IMR-90 (cell line): Measurements from ENCODE around the gene BCAP31. TPM values are rescaled to one million over a fixed set of nuclear protein-coding genes. Genes with fewer than 3 reads are reported as not detected.
A peak's percentile ranks its signal among the peaks of the same experiment; 100 is the strongest.

ENCODE experiments used
- ATAC-seq: fragments of 200-7000 bp; cut with Tn5 transposase; 2 replicates; pipeline ENCODE4 v1.9.1; 2020; ENCODE audit warnings: low read depth, mild to moderate bottlenecking, moderate library complexity
- BruUV-seq: library from RNA; stranded (reverse); fragments of 400-500 nt; replicated peaks from 2 replicates; lab custom pipeline; 2021; lab: Mats Ljungman, UMichigan
- CTCF ChIA-PET: fragments of 300-600 bp; formaldehyde crosslinking; extraction: SDS; loops from one replicate; lab custom pipeline; 2021; ENCODE audit warnings: antibody characterized with exemption; lab: Yijun Ruan, JAX
- POLR2A ChIA-PET: fragments of 300-600 bp; sonication (Branson Sonifier 250); formaldehyde crosslinking; loops from one replicate; lab custom pipeline; 2022; ENCODE audit warnings: antibody characterized with exemption; ENCODE audit not compliant: unreplicated experiment; lab: Charles Lee
- DNase-seq: peaks from one replicate; pipeline ENCODE4 v3.0.0; 2013
- H2AFZ ChIP-seq: replicated peaks from 2 replicates; pipeline ENCODE3; 2013; ENCODE audit warnings: low read length, mild to moderate bottlenecking; ENCODE audit not compliant: poor library complexity
- H2AK5ac ChIP-seq: 2 replicates; pipeline ENCODE4 v1.6.1; 2013; ENCODE audit warnings: low read depth, low read length, inconsistent platforms
- H2AK9ac ChIP-seq: replicated peaks from 2 replicates; pipeline ENCODE3; 2013; ENCODE audit warnings: mild to moderate bottlenecking, low read depth, low read length, moderate library complexity; ENCODE audit not compliant: poor library complexity
- H2BK120ac ChIP-seq: 2 replicates; pipeline ENCODE4 v1.6.1; 2013; ENCODE audit warnings: low read depth, low read length, inconsistent platforms
- H2BK15ac ChIP-seq: 3 replicates; pipeline ENCODE4 v1.6.1; 2013; ENCODE audit warnings: low read depth, low read length, inconsistent platforms
- H2BK20ac ChIP-seq: 2 replicates; pipeline ENCODE4 v1.6.1; 2013; ENCODE audit warnings: low read depth, mild to moderate bottlenecking, inconsistent platforms, low read length, moderate library complexity
- H2BK5ac ChIP-seq: 2 replicates; pipeline ENCODE4 v1.6.1; 2013; ENCODE audit warnings: mild to moderate bottlenecking, low read depth, low read length, inconsistent platforms; ENCODE audit not compliant: poor library complexity, severe bottlenecking
- H3K14ac ChIP-seq: replicated peaks from 2 replicates; pipeline ENCODE4 v1.6.1; 2013; ENCODE audit warnings: low read depth, low read length, inconsistent platforms
- H3K18ac ChIP-seq: 2 replicates; pipeline ENCODE4 v1.6.1; 2013; ENCODE audit warnings: low read depth, low read length, control low read depth
- H3K23ac ChIP-seq: 2 replicates; pipeline ENCODE4 v1.6.1; 2013; ENCODE audit warnings: low read depth, low read length, inconsistent platforms
- H3K27ac ChIP-seq: 2 replicates; pipeline ENCODE4 v1.5.1; 2013; ENCODE audit warnings: mild to moderate bottlenecking, control low read depth, low read length; ENCODE audit not compliant: insufficient read depth
- H3K27me3 ChIP-seq: 2 replicates; pipeline ENCODE4 v1.6.1; 2013; ENCODE audit warnings: low read length; ENCODE audit not compliant: control insufficient read depth, insufficient read depth
- H3K36me3 ChIP-seq: 2 replicates; pipeline ENCODE4 v1.6.1; 2013; ENCODE audit warnings: low read length, mixed read lengths; ENCODE audit not compliant: control insufficient read depth, insufficient read depth
- H3K4ac ChIP-seq: 2 replicates; pipeline ENCODE4 v1.6.1; 2013; ENCODE audit warnings: low read depth, low read length, inconsistent platforms
- H3K4me1 ChIP-seq: 2 replicates; pipeline ENCODE4 v1.6.1; 2013; ENCODE audit warnings: low read length, mixed read lengths; ENCODE audit not compliant: control insufficient read depth, insufficient read depth
- H3K4me2 ChIP-seq: 2 replicates; pipeline ENCODE4 v1.6.1; 2013; ENCODE audit warnings: low read depth, mild to moderate bottlenecking, control low read depth, low read length, moderate library complexity
- H3K4me3 ChIP-seq: 2 replicates; pipeline ENCODE4 v1.5.1; 2013; ENCODE audit warnings: low read depth, mild to moderate bottlenecking, control low read depth, low read length, moderate library complexity; ENCODE audit not compliant: insufficient read depth
- H3K56ac ChIP-seq: 2 replicates; pipeline ENCODE4 v1.6.1; 2013; ENCODE audit warnings: low read length, inconsistent platforms; ENCODE audit not compliant: insufficient read depth; ENCODE audit errors: extremely low read depth
- H3K79me1 ChIP-seq, 2 experiments: 2 replicates each; pipeline ENCODE4 v1.6.1; 2013; ENCODE audit warnings: low read length in 2 of 2, inconsistent platforms in 1 of 2, low read depth in 1 of 2
- H3K9ac ChIP-seq: 2 replicates; pipeline ENCODE4 v1.6.1; 2013; ENCODE audit warnings: low read depth, low read length, control low read depth
- H3K9me1 ChIP-seq: 2 replicates; pipeline ENCODE4 v1.6.1; 2013; ENCODE audit warnings: low read length, inconsistent platforms; ENCODE audit not compliant: insufficient read depth
- H3K9me3 ChIP-seq: 2 replicates; pipeline ENCODE4 v1.6.1; 2013; ENCODE audit warnings: low read length; ENCODE audit not compliant: control insufficient read depth, insufficient read depth
- H4K20me1 ChIP-seq: 2 replicates; pipeline ENCODE4 v1.6.1; 2013; ENCODE audit warnings: low read length, inconsistent platforms; ENCODE audit not compliant: insufficient read depth
- H4K5ac ChIP-seq: 2 replicates; pipeline ENCODE4 v1.6.1; 2013; ENCODE audit warnings: mild to moderate bottlenecking, low read depth, low read length, control low read depth
- H4K8ac ChIP-seq, 2 experiments: 2 replicates each; pipeline ENCODE4 v1.6.1; 2013; ENCODE audit warnings: low read depth in 2 of 2, low read length in 2 of 2, control low read depth in 1 of 2, inconsistent platforms in 1 of 2
- H4K91ac ChIP-seq: 2 replicates; pipeline ENCODE4 v1.6.1; 2013; ENCODE audit warnings: low read depth, low read length, inconsistent platforms; ENCODE audit not compliant: insufficient read depth
- CHD1 ChIP-seq: IDR thresholded peaks from 2 replicates; pipeline ENCODE4 v1.6.1; 2012; ENCODE audit warnings: low read depth, low read length, improper control_type of control experiment
- FOS ChIP-seq: fragments of 150-350 bp; IDR thresholded peaks from 2 replicates; pipeline ENCODE4 v1.6.1; 2016; ENCODE audit warnings: low read depth, low read length
- MAZ ChIP-seq: IDR thresholded peaks from 2 replicates; pipeline ENCODE4 v1.6.1; 2012; ENCODE audit warnings: low read depth, mild to moderate bottlenecking, low read length, improper control_type of control experiment, moderate library complexity, borderline replicate concordance
- USF2 ChIP-seq: fragments of 150-350 bp; IDR thresholded peaks from 2 replicates; pipeline ENCODE4 v1.6.1; 2017; ENCODE audit warnings: mild to moderate bottlenecking, antibody characterized with exemption, low read length, low read depth
- WGBS, 2 experiments: methylation state at CpG; one replicate each; pipeline versions ENCODE4 v1.1.5 to v1.1.7; 2013; ENCODE audit warnings: missing lambda C conversion rate in 2 of 2; ENCODE audit not compliant: insufficient read length in 1 of 2; ENCODE audit errors: extremely low coverage in 2 of 2; 5-methylcytosine and 5-hydroxymethylcytosine counted together
- dilution Hi-C: fragments of 300-500 bp; cut with HindIII; formaldehyde crosslinking; loops from one replicate; pipeline ENCODE4 v1.14.3; 2018; ENCODE audit warnings: low sequenced_read_pairs; ENCODE audit not compliant: unreplicated experiment
- in situ Hi-C: fragments of 300-500 bp; cut with MboI; formaldehyde crosslinking; loops from 3 replicates; pipeline ENCODE4 v1.14.3; 2019; ENCODE audit warnings: low sequenced_read_pairs, inconsistent platforms, mixed read lengths
- intact Hi-C: fragments of 100-400 bp; cut with micrococcal nuclease; formaldehyde crosslinking; loops from 2 replicates; pipeline ENCODE4 v1.10.0; 2022
- polyA plus RNA-seq, 3 experiments: library from polyadenylated mRNA; depleted of rRNA; stranded (reverse); fragments of >200 nt; gene quantifications; 2 replicates each; pipeline ENCODE4 v1.2.3, GENCODE V29; 2012; ENCODE audit warnings: low replicate concordance in 1 of 3
- total RNA-seq: library from RNA; depleted of rRNA; stranded (reverse); fragments of >200 nt; gene quantifications from 2 replicates; pipeline ENCODE4 v1.2.3, GENCODE V29; 2012

BCAP31 gene
- total and polyA plus RNA-seq, 2 of the 4 experiments (the other 2 are of a cell fraction): 125 to 244 TPM

- peak overlapping the region; percentile 95 for H2BK5ac ChIP-seq
- H3K18ac ChIP-seq: peak overlapping the region; percentile 92
- no peaks in the 10 kb centered on the region; the same call in 1 of the 2 replicates for H4K20me1 ChIP-seq
- in situ Hi-C loops (loop anchor here (10.0 kb wide), 1 partner anchor 199 kb away; no protein-coding TSS in a partner anchor), intact Hi-C loops (loop anchor here (1.0 kb wide), 1 partner anchor 29 kb away; no protein-coding TSS in a partner anchor), dilution Hi-C loops (no loop called here)
- H2AFZ ChIP-seq: peak overlapping the region; percentile 89
- H3K27me3 ChIP-seq: no peaks in the 10 kb centered on the region
- peak overlapping the region; percentile 93 for H3K4me2 ChIP-seq
- H4K5ac ChIP-seq: peak overlapping the region; percentile 94
- peak overlapping the region; percentile 83 for H2AK5ac ChIP-seq
- no peaks in the 10 kb centered on the region for H3K9me1 ChIP-seq
- no peaks in the 10 kb centered on the region; the same call in 1 of the 2 replicates for H3K9me3 ChIP-seq
- ChIA-PET POLR2A (no interaction called here), CTCF (no interaction called here)
- no peak overlapping the region; the same call in 1 of the 2 replicates for H2BK20ac ChIP-seq
- peak overlapping the region; percentile 96 for H2AK9ac ChIP-seq
- H3K79me1 ChIP-seq: peaks cover 0 to 17% of the 10 kb centered on the region in 2 experiments; a peak in 2 of 4 replicates
- peak overlapping the region; percentile 72 for H3K9ac ChIP-seq
- no peaks in the 10 kb centered on the region; the same call in 1 of the 2 replicates for H3K36me3 ChIP-seq
- peaks cover 17% of the 10 kb centered on the region for H3K4me1 ChIP-seq
- peak overlapping the region; percentile 35 to 90; a peak in 2 of 4 replicates for H4K8ac ChIP-seq
- H2BK15ac ChIP-seq: peak overlapping the region; percentile 1; the same call in 1 of the 3 replicates
- DNase-seq: peak; percentile 71
- H3K4me3 ChIP-seq: peak overlapping the region; percentile 56
- H3K56ac ChIP-seq: 0 out of 2 replicates have a peak overlapping the region, but pooled peaks have one; percentile 32
- peak overlapping the region; percentile 84 for H3K14ac ChIP-seq
- no TSS peak for BruUV-seq
- WGBS, 2 experiments: 33% methylated on average over 9 of the region's 21 CpGs; no CpG with 5 or more reads in 1 of the 2 experiments
- H4K91ac ChIP-seq: peak overlapping the region; percentile 91; the same call in 1 of the 2 replicates
- no peak for TF ChIP-seq CHD1
- TF ChIP-seq MAZ: peak; percentile 93
- no peak for TF ChIP-seq USF2
- peak; percentile 29; the same call in 1 of the 2 replicates for TF ChIP-seq FOS
- H2BK120ac ChIP-seq: peak overlapping the region; percentile 85
- ATAC-seq: peak; percentile 85
- H3K27ac ChIP-seq: peak overlapping the region; percentile 94
- H3K4ac ChIP-seq: peak overlapping the region; percentile 94
- peak overlapping the region; percentile 72 for H3K23ac ChIP-seq
Measured at GRCh38 chrX:153766098-153766817, 42.1 kb upstream of the BCAP31 start.
